Measurements from ENCODE around the gene ICAM3.
"Not testable (repeated sequence)": the region's sequence is repeated elsewhere in the genome, so short reads cannot be mapped to it uniquely, and the experiment has no call there.

ICAM3 gene

DNA sequence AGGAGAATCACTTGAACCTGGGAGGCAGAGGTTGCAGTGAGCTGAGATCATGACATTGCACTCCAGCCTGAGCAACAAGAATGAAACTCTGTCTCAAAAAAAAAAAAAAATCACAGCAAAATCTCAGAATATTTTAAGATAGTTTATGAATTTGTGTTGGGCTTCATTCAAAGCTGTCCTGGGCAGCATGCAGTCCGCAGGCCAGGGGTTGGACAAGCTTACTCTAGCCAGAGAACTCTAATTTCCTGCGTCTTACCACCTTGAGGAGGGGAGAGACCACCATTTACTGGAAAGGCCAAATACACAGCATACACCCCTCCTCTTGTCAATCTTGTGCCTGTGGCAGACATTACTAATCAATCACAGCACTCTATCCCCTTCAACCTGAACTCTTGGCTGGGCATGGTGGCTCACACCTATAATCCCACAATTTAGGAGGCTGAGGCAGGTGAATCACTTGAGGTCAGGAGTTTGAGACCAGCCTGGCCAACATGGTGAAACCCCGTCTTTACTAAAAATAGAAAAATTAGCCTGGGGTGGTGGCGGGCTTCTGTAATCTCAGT is 27.6 kb upstream of the ICAM3 start:
- not testable (repeated sequence) for H3K9ac ChIP-seq (ENCODE audit: low read length); H3K4me1 ChIP-seq (ENCODE audit: control insufficient read depth, low read depth, low read length); H3K9me3 ChIP-seq (ENCODE audit: control insufficient read depth, low read depth, low read length); H3K27ac ChIP-seq (ENCODE audit: low read length); H3K36me3 ChIP-seq (ENCODE audit: control insufficient read depth, low read depth, low read length); H3K4me3 ChIP-seq (ENCODE audit: low read length); H3K27me3 ChIP-seq (ENCODE audit: control insufficient read depth, insufficient read depth, low read length)

DNA sequence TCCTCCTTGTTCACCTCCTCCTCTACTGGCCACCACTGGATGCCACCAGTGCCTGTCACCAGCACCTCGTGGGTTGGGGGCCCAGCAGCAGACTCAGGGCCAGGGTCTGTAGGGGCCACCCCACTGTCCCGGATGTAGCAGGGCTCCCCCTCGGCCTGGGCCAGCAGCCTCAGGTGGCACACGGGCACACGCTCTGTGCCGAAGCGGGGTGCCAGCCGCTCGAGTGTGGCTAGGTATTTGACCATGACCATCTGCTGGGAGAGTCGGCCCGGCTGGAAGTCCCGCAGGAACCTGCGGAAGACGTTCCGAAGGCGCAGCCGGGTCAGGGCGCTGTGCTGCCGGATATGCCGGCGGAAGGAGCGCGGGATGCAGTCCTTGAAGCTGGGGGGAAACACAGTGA is 26.1 kb upstream of the ICAM3 start:
- peaks cover 8% of the 10 kb centered on the region for H3K36me3 ChIP-seq (ENCODE audit: control insufficient read depth, low read depth, low read length)

DNA sequence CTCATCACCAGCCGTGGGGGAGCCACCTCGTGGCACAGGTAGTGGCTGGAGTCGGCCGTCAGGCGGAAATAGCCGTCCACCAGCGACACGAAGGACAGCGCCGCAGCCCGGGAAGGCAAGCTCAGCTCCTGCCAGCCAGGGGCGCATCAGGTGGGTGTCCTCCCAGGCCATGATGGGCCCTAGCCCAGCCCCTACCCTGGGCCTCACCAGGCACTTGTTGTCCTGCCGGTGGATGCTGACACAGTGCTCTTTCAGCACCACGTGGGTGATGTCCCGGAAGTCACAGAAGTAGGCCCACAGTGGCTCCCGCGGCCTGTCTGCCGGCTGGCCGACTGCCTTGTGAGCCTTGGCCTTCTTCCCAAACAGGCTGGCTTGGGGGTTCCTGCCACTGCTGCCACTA is 25.2 kb upstream of the ICAM3 start:
- Histone ChIP-seq H3K27me3 (ENCODE audit: control insufficient read depth, insufficient read depth, low read length) (no peaks in the 10 kb centered on the region), H3K4me3 (ENCODE audit: low read length) (no peak overlapping the region), H3K36me3 (ENCODE audit: control insufficient read depth, low read depth, low read length) (peaks cover 8% of the 10 kb centered on the region), H3K27ac (ENCODE audit: low read length) (no peak overlapping the region), H3K4me1 (ENCODE audit: control insufficient read depth, low read depth, low read length) (no peaks in the 10 kb centered on the region), H3K9me3 (ENCODE audit: control insufficient read depth, low read depth, low read length) (no peaks in the 10 kb centered on the region), H3K9ac (ENCODE audit: low read length) (no peak overlapping the region)

More for the DNA sequence above, 26.1 kb upstream of the ICAM3 start:
- Histone ChIP-seq H3K4me3 (ENCODE audit: low read length) (no peak overlapping the region), H3K27ac (ENCODE audit: low read length) (no peak overlapping the region), H3K4me1 (ENCODE audit: control insufficient read depth, low read depth, low read length) (no peaks in the 10 kb centered on the region), H3K9ac (ENCODE audit: low read length) (no peak overlapping the region), H3K27me3 (ENCODE audit: control insufficient read depth, insufficient read depth, low read length) (no peaks in the 10 kb centered on the region), H3K9me3 (ENCODE audit: control insufficient read depth, low read depth, low read length) (no peaks in the 10 kb centered on the region)

DNA sequence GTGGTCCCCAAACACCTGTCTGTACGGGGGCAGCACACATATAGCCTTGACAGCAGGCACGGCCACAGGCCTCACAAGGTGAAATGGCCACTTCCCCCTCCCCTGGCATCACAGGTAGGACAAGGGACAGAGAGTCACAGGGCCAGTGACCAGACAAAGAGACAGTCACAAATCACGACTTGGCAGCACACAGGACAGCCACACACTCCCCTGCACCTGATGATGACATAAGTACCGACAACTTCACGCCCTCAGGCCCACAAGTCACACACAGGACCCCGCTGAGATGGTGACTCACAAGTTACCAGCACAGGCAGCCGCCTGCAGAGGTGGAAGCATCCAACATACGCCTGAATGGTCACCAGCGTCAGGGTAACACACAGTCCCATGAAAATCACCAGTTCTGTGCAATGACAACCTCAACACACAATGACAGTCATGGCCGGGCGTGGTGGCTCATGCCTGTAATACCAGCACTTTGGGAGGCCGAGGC is 24.4 kb upstream of the ICAM3 start:
- H3K27ac ChIP-seq (ENCODE audit: low read length): no peak overlapping the region
- no peaks in the 10 kb centered on the region for H3K4me1 ChIP-seq (ENCODE audit: control insufficient read depth, low read depth, low read length)
- H3K9ac ChIP-seq (ENCODE audit: low read length): no peak overlapping the region
- H3K4me3 ChIP-seq (ENCODE audit: low read length): no peak overlapping the region
- H3K9me3 ChIP-seq (ENCODE audit: control insufficient read depth, low read depth, low read length): no peaks in the 10 kb centered on the region
- H3K36me3 ChIP-seq (ENCODE audit: control insufficient read depth, low read depth, low read length): peaks cover 8% of the 10 kb centered on the region
- H3K27me3 ChIP-seq (ENCODE audit: control insufficient read depth, insufficient read depth, low read length): no peaks in the 10 kb centered on the region

DNA sequence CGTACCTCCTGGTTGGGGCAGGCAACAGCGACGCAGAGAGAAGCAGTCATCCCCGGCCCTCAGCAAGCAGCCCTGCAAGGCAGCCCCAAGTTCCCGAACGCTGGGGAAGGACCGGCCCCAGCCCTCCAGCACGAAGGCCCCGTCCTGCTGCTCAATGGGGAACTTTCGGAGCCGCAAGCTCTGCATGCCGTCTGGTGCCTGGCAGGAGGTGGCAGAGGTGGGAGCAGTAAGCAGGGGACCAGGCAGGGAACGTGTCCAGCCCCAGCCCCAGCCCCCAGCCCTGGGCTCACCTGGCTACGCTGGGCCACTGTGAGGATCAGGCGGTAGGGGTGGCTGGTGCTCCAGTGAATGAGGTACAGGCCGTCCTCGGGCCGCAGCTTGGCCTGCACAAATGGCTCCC is 22.8 kb upstream of the ICAM3 start:
- Histone ChIP-seq H3K36me3 (ENCODE audit: control insufficient read depth, low read depth, low read length) (peaks cover 8% of the 10 kb centered on the region), H3K9me3 (ENCODE audit: control insufficient read depth, low read depth, low read length) (no peaks in the 10 kb centered on the region), H3K9ac (ENCODE audit: low read length) (no peak overlapping the region), H3K4me3 (ENCODE audit: low read length) (no peak overlapping the region), H3K27me3 (ENCODE audit: control insufficient read depth, insufficient read depth, low read length) (no peaks in the 10 kb centered on the region), H3K4me1 (ENCODE audit: control insufficient read depth, low read depth, low read length) (no peaks in the 10 kb centered on the region), H3K27ac (ENCODE audit: low read length) (no peak overlapping the region)

DNA sequence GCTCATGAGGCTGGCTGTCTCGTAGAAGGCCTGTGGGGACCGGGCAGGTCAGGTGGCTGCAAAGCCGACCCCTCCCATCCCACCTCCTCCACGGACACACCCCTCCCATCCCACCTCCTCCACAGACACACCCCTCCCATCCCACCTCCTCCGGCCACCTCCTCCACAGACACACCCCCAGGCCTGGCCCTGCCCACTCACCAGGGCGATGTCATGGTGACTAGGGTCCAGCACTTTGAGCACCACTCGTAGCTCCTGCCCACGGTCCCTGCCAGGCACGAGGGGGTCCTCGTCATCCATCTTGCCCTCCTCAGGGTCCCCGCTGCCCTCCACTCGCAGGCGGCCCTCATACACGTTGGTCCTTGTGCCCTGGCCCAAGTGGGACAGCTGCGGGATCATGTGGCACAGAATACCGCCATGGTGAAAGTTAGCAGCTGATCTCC is 22.2 kb upstream of the ICAM3 start:
- Histone ChIP-seq H3K4me3 (ENCODE audit: low read length) (no peak overlapping the region), H3K27me3 (ENCODE audit: control insufficient read depth, insufficient read depth, low read length) (no peaks in the 10 kb centered on the region), H3K36me3 (ENCODE audit: control insufficient read depth, low read depth, low read length) (peaks cover 8% of the 10 kb centered on the region), H3K9ac (ENCODE audit: low read length) (no peak overlapping the region), H3K27ac (ENCODE audit: low read length) (no peak overlapping the region), H3K4me1 (ENCODE audit: control insufficient read depth, low read depth, low read length) (no peaks in the 10 kb centered on the region), H3K9me3 (ENCODE audit: control insufficient read depth, low read depth, low read length) (no peaks in the 10 kb centered on the region)

DNA sequence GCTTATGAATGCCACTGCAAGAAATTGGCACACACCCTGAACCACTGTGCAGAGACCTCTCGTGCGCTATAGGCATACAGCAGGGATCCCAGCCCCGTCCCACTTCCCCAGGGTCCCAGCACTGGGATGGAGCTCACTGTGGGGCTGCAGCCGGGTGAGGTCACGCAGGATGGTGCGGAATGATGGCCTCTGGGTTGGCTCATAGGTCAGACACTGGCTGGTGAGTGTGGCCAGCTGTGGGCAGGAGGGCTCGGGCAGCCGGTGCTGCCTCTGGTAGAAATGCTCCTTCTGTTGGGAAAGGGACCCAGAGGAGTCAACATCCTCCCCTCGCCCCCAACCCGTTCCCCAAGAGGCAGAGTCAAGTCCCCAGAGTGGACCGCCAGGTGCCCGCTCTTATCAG is 17.0 kb upstream of the ICAM3 start:
- Histone ChIP-seq H3K4me1 (ENCODE audit: control insufficient read depth, low read depth, low read length) (peaks cover 3% of the 10 kb centered on the region), H3K4me3 (ENCODE audit: low read length) (no peak overlapping the region), H3K27me3 (ENCODE audit: control insufficient read depth, insufficient read depth, low read length) (no peaks in the 10 kb centered on the region), H3K36me3 (ENCODE audit: control insufficient read depth, low read depth, low read length) (peaks cover 4% of the 10 kb centered on the region), H3K27ac (ENCODE audit: low read length) (no peak overlapping the region), H3K9ac (ENCODE audit: low read length) (no peak overlapping the region), H3K9me3 (ENCODE audit: control insufficient read depth, low read depth, low read length) (no peaks in the 10 kb centered on the region)

DNA sequence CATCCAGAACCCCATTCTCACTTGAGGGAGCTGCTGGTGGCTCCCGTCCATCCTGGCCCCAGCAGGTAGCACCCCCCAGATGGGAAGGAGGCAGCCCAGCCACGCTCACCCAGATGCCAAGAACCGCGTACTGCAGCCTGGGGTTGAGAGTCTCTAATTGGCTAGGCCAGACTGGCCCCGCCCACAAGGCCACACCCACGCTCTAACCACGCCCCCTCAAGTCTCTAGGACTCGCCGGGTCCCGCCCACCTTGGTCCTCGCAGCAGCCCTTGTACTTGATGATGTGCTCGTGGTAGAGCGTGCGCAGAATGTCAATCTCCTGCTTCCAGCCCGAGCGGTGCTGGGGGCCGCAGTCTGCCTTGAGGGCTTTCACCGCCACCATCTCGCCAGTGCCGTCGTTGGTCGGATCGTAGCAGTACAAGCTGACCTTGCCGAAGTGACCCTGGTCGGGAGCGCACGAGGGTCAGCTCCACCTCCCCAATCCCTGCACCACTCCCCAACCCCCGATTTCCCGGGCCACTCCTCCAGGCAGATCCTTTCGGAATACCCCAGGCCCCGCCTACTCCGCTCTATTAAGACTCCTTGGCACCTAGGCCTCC is 14.5 kb upstream of the ICAM3 start:
- Histone ChIP-seq H3K27ac (ENCODE audit: low read length) (no peak overlapping the region), H3K9ac (ENCODE audit: low read length) (peak overlapping the region; percentile 51), H3K36me3 (ENCODE audit: control insufficient read depth, low read depth, low read length) (peaks cover 4% of the 10 kb centered on the region)

DNA sequence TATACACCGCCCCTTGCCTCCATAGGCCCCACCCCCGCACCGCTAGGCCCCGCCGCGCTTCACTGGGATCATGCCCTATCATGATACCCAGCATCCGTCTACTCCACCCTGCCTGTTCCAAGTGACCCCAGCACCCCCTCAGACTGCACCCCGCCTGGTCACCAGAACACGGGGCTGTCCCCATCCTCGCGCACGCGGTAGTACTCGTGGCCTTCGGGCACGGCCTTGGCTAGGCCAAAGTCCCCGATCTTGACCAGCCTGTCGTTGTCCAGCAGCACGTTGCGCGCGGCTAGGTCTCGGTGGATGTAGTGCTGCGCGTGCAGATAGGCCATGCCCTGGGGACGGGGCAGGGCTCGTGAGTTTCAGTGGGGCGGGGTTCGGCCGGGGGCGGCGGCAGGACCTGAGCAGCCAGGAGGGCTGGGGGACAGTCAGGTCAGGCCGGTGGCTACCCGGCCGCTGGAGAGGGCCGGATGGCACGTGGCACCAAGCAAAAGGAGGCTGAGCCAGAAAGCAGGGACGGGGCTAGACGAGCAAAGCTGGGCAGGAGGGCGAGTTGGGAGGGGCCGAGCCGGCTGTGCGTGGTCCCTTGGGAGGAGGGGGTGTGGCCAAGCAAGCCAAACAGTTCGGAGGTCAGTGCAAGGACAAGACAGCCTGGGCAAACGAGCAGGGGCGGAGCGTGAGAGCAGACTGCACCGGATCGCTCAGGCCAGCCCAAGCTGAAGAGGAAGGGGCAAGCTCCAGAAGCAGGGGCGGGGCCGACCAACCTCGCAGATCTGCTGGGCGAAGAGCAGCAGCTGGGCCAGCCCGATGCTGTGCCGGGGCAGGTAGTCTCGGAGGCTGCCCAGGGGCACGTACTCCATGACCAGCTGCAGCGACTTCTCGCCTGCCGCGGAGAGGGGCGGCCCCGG is 13.6 kb upstream of the ICAM3 start:
- peak overlapping the region; percentile 4 for H3K27ac ChIP-seq (ENCODE audit: low read length)
- peak overlapping the region; percentile 64 for H3K4me3 ChIP-seq (ENCODE audit: low read length)
- no peaks in the 10 kb centered on the region for H3K27me3 ChIP-seq (ENCODE audit: control insufficient read depth, insufficient read depth, low read length)
- H3K4me1 ChIP-seq (ENCODE audit: control insufficient read depth, low read depth, low read length): peaks cover 3% of the 10 kb centered on the region
- H3K9ac ChIP-seq (ENCODE audit: low read length): peak overlapping the region; percentile 51
- no peaks in the 10 kb centered on the region for H3K9me3 ChIP-seq (ENCODE audit: control insufficient read depth, low read depth, low read length)
- peaks cover 4% of the 10 kb centered on the region for H3K36me3 ChIP-seq (ENCODE audit: control insufficient read depth, low read depth, low read length)

More for the DNA sequence above, 14.5 kb upstream of the ICAM3 start:
- H3K4me3 ChIP-seq (ENCODE audit: low read length): peak overlapping the region; percentile 64
- H3K4me1 ChIP-seq (ENCODE audit: control insufficient read depth, low read depth, low read length): peaks cover 3% of the 10 kb centered on the region
- H3K27me3 ChIP-seq (ENCODE audit: control insufficient read depth, insufficient read depth, low read length): no peaks in the 10 kb centered on the region
- no peaks in the 10 kb centered on the region for H3K9me3 ChIP-seq (ENCODE audit: control insufficient read depth, low read depth, low read length)

DNA sequence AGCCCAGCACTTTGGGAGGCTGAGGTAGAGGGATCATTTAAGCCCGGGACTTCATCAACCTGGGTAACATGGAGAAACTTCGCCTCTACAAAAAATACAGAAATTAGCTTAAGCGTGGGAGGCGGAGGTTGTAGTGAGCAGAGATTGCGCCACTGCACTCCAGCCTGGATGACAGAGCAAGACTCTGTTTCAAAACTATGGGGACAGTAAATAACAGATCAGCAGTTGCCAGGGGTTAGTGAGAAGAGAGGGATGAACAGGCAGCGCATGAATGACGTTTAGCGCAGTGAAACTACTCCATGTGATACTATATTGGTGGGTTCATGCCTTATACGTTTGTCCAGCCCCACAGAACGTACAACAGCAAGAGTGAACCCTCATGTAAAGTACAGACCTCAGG is 7.1 kb upstream of the ICAM3 start:
- Histone ChIP-seq H3K9ac (ENCODE audit: low read length) (no peak overlapping the region), H3K27me3 (ENCODE audit: control insufficient read depth, insufficient read depth, low read length) (no peaks in the 10 kb centered on the region), H3K4me3 (ENCODE audit: low read length) (no peak overlapping the region), H3K27ac (ENCODE audit: low read length) (no peak overlapping the region), H3K4me1 (ENCODE audit: control insufficient read depth, low read depth, low read length) (no peaks in the 10 kb centered on the region), H3K36me3 (ENCODE audit: control insufficient read depth, low read depth, low read length) (peaks cover 4% of the 10 kb centered on the region), H3K9me3 (ENCODE audit: control insufficient read depth, low read depth, low read length) (no peaks in the 10 kb centered on the region)

DNA sequence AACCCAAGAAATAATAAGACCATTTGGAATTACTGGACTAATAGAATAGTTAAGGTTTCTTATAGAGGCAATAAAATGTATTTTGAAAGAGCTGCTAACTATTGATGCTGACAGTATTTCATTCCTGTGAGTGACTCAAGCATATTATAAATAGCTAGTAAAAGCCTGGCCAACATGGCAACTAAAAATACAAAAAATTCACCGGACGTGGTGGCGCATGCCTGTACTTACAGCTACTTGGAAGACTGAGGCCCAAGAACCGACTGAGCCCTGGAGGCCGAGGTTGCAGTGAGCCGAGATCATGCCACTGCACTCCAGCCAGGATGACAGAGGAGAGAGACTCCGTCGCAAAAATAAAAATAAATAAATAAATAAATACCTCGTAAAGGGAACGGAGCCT is 5.4 kb upstream of the ICAM3 start:
- Histone ChIP-seq H3K9me3 (ENCODE audit: control insufficient read depth, low read depth, low read length) (no peaks in the 10 kb centered on the region), H3K27ac (ENCODE audit: low read length) (no peak overlapping the region), H3K4me1 (ENCODE audit: control insufficient read depth, low read depth, low read length) (no peaks in the 10 kb centered on the region), H3K27me3 (ENCODE audit: control insufficient read depth, insufficient read depth, low read length) (no peaks in the 10 kb centered on the region), H3K4me3 (ENCODE audit: low read length) (no peak overlapping the region), H3K36me3 (ENCODE audit: control insufficient read depth, low read depth, low read length) (no peaks in the 10 kb centered on the region), H3K9ac (ENCODE audit: low read length) (no peak overlapping the region)
